IMR-90 (cell line): Measurements from ENCODE around the gene ZFHX3. TPM values are rescaled to one million over a fixed set of nuclear protein-coding genes. Genes with fewer than 3 reads are reported as not detected.

Experiments
- CTCF ChIP-seq: conservative IDR thresholded peaks from 2 replicates; pipeline ENCODE4 v1.5.1; 2012; ENCODE audit warnings: mild to moderate bottlenecking, low read depth, low read length, improper control_type of control experiment
- polyA plus RNA-seq, 3 experiments: library from polyadenylated mRNA; depleted of rRNA; stranded (reverse); fragments of >200 nt; gene quantifications; 2 replicates each; pipeline ENCODE4 v1.2.3, GENCODE V29; 2012; ENCODE audit warnings: low replicate concordance in 1 of 3
- total RNA-seq: library from RNA; depleted of rRNA; stranded (reverse); fragments of >200 nt; gene quantifications from 2 replicates; pipeline ENCODE4 v1.2.3, GENCODE V29; 2012

Gene ZFHX3
- total and polyA plus RNA-seq, 2 of the 4 experiments (the other 2 are of a cell fraction) = 1.4 to 1.7 TPM

GRCh38 chr16:72832621-72833248 is 215.2 kb downstream of the ZFHX3 start (continued):
- TF ChIP-seq CTCF = peak; percentile 96
